ENCODE results near the gene HSPA4.
"Not testable (repeated sequence)": the region's sequence is repeated elsewhere in the genome, so short reads cannot be mapped to it uniquely, and the experiment has no call there.

HSPA4 gene

GRCh38 chr5:133120156-133120750 is 68.4 kb downstream of the HSPA4 start:
- H3K27ac Mint-ChIP-seq = no peak overlapping the region
- no peaks in the 10 kb centered on the region for H3K9me3 Mint-ChIP-seq

DNA sequence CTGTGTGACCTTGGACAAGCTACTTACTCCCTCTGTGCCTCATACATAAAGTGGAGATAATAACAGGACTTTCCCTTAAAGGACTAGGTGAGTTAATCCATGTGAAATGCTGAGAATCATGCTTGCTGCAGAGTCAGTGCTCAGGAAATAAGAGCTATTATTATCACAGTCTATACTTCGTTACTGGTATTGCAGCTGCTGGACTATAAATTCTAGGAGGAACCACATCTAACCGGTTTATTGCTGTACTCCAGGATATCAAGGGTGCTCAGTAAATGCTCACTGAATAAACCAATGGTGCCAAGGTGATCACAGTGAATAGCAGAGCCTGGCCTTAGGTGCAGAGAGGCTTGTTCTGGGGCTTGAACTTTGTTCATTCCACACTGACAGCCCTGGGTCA is 69.3 kb downstream of the HSPA4 start:
- H3K9me3 Mint-ChIP-seq = no peaks in the 10 kb centered on the region
- no peak overlapping the region for H3K27ac Mint-ChIP-seq
- H3K4me3 Mint-ChIP-seq = no peak overlapping the region
- no peaks in the 10 kb centered on the region for H3K4me1 Mint-ChIP-seq
- DNase-seq (ENCODE audit: low spot score in 2 of 2) = no peak
- no peaks in the 10 kb centered on the region for H3K36me3 Mint-ChIP-seq
- ATAC-seq = no peak

More at GRCh38 chr5:133120156-133120750, 68.4 kb downstream of the HSPA4 start:
- Mint-ChIP-seq H3K36me3 (no peaks in the 10 kb centered on the region), H3K4me1 (no peaks in the 10 kb centered on the region), H3K4me3 (no peak overlapping the region)
- DNase-seq (ENCODE audit: low spot score in 2 of 2) (peak in 1 of 2 donors; percentile 34), ATAC-seq (no peak)

- Mint-ChIP-seq H3K4me1 (no peaks in the 10 kb centered on the region), H3K27ac (no peak overlapping the region), H3K4me3 (no peak overlapping the region), H3K36me3 (no peaks in the 10 kb centered on the region), H3K9me3 (no peaks in the 10 kb centered on the region)
- ATAC-seq (no peak), DNase-seq (ENCODE audit: low spot score in 2 of 2) (peak in 1 of 2 donors; percentile 34)
Measured at GRCh38 chr5:133121611-133122150, 69.9 kb downstream of the HSPA4 start.

GRCh38 chr5:133122711-133123110 is 70.9 kb downstream of the HSPA4 start:
- H3K27ac Mint-ChIP-seq = no peak overlapping the region
- H3K4me1 Mint-ChIP-seq = no peaks in the 10 kb centered on the region
- no peaks in the 10 kb centered on the region for H3K36me3 Mint-ChIP-seq
- DNase-seq (ENCODE audit: low spot score in 2 of 2) = no peak
- no peaks in the 10 kb centered on the region for H3K9me3 Mint-ChIP-seq
- ATAC-seq = no peak
- no peak overlapping the region for H3K4me3 Mint-ChIP-seq

GRCh38 chr5:133123297-133123696 is 71.5 kb downstream of the HSPA4 start:
- H3K4me3 Mint-ChIP-seq = no peak overlapping the region
- no peak for ATAC-seq
- H3K9me3 Mint-ChIP-seq = no peaks in the 10 kb centered on the region
- no peak overlapping the region for H3K27ac Mint-ChIP-seq
- no peaks in the 10 kb centered on the region for H3K4me1 Mint-ChIP-seq
- no peak for DNase-seq (ENCODE audit: low spot score in 2 of 2)
- H3K36me3 Mint-ChIP-seq = no peaks in the 10 kb centered on the region

DNA sequence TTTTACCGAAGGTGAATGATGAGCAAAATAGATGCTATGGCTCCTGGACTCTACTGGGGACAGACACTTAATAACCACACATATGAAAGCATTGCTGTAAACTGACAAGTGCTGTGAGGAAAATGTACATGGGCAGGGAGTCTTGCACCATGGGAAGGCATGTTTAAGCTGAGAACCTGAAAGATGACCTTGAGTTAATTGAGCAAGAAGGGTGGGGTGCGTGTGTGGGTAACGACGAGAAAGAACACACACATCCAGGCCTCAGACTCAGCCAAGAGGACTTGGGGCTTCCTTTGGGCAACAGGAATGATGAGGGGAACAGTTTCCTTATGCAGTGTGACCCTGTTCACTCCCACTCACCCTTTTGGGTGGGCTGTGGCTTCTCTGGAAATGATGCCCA is 73.1 kb downstream of the HSPA4 start:
- no peak overlapping the region for H3K27ac Mint-ChIP-seq
- no peaks in the 10 kb centered on the region for H3K9me3 Mint-ChIP-seq
- H3K4me1 Mint-ChIP-seq = no peaks in the 10 kb centered on the region
- DNase-seq (ENCODE audit: low spot score in 2 of 2) (no peak), ATAC-seq (no peak)
- H3K4me3 Mint-ChIP-seq = no peak overlapping the region
- H3K36me3 Mint-ChIP-seq = no peaks in the 10 kb centered on the region

- ATAC-seq (no peak), DNase-seq (ENCODE audit: low spot score in 2 of 2) (no peak)
- H3K27ac Mint-ChIP-seq = no peak overlapping the region
- no peaks in the 10 kb centered on the region for H3K36me3 Mint-ChIP-seq
- H3K4me1 Mint-ChIP-seq = no peaks in the 10 kb centered on the region
- H3K4me3 Mint-ChIP-seq = no peak overlapping the region
- no peaks in the 10 kb centered on the region for H3K9me3 Mint-ChIP-seq
Measured at GRCh38 chr5:133128066-133128465, 76.3 kb downstream of the HSPA4 start.

DNA sequence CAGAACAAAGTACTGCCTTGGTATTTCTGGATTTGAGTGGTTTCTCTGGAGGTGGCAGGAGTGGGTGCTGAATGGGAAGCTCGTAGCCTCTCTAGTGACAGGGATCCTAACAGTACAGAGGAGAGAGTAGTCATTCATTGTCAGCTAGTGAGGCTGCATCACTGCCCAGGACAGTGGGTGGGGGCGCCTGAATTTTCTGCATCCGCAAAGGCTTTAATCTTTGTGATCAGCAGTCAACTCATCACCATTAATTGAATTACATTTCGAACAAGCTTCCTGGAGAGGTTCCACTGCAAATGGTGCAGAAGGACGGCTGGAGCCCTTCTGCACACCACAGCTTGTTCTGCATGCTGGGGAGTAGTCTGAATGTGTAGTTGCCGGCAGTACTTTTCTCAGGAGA is 77.5 kb downstream of the HSPA4 start:
- no peaks in the 10 kb centered on the region for H3K36me3 Mint-ChIP-seq
- H3K27ac Mint-ChIP-seq = no peak overlapping the region
- no peak for ATAC-seq

GRCh38 chr5:133129950-133130349 is 78.1 kb downstream of the HSPA4 start:
- ATAC-seq = no peak
- Mint-ChIP-seq H3K9me3 (no peaks in the 10 kb centered on the region), H3K4me1 (no peaks in the 10 kb centered on the region), H3K4me3 (no peak overlapping the region), H3K27ac (no peak overlapping the region), H3K36me3 (no peaks in the 10 kb centered on the region)
- no peak for DNase-seq (ENCODE audit: low spot score in 2 of 2)

More for the DNA sequence above, 77.5 kb downstream of the HSPA4 start:
- Mint-ChIP-seq H3K9me3 (no peaks in the 10 kb centered on the region), H3K4me1 (no peaks in the 10 kb centered on the region), H3K4me3 (no peak overlapping the region)
- no peak for DNase-seq (ENCODE audit: low spot score in 2 of 2)

- H3K36me3 Mint-ChIP-seq = no peaks in the 10 kb centered on the region
- no peak overlapping the region for H3K27ac Mint-ChIP-seq
- no peak for DNase-seq (ENCODE audit: low spot score in 2 of 2)
- no peaks in the 10 kb centered on the region for H3K4me1 Mint-ChIP-seq
- no peaks in the 10 kb centered on the region for H3K9me3 Mint-ChIP-seq
- ATAC-seq = no peak
- no peak overlapping the region for H3K4me3 Mint-ChIP-seq
Measured at GRCh38 chr5:133130387-133131118, 78.7 kb downstream of the HSPA4 start.

GRCh38 chr5:133132717-133133116 is 80.9 kb downstream of the HSPA4 start:
- ATAC-seq = no peak
- Mint-ChIP-seq H3K9me3 (no peaks in the 10 kb centered on the region), H3K36me3 (no peaks in the 10 kb centered on the region), H3K4me1 (no peaks in the 10 kb centered on the region), H3K4me3 (no peak overlapping the region), H3K27ac (no peak overlapping the region)
- no peak for DNase-seq (ENCODE audit: low spot score in 2 of 2)

GRCh38 chr5:133133241-133133640 is 81.4 kb downstream of the HSPA4 start:
- not testable (repeated sequence) for H3K27ac Mint-ChIP-seq; H3K36me3 Mint-ChIP-seq; H3K4me3 Mint-ChIP-seq; DNase-seq (ENCODE audit: low spot score in 2 of 2); H3K4me1 Mint-ChIP-seq; ATAC-seq; H3K9me3 Mint-ChIP-seq

GRCh38 chr5:133136890-133137289 is 85.1 kb downstream of the HSPA4 start:
- ATAC-seq; H3K4me3 Mint-ChIP-seq; H3K27ac Mint-ChIP-seq; H3K4me1 Mint-ChIP-seq; H3K9me3 Mint-ChIP-seq; H3K36me3 Mint-ChIP-seq; DNase-seq (ENCODE audit: low spot score in 2 of 2): not testable (repeated sequence)

GRCh38 chr5:133140311-133140710 is 88.5 kb downstream of the HSPA4 start:
- no peak overlapping the region for H3K27ac Mint-ChIP-seq

GRCh38 chr5:133141746-133142145 is 89.9 kb downstream of the HSPA4 start:
- Mint-ChIP-seq H3K27ac (no peak overlapping the region), H3K4me3 (no peak overlapping the region)
- ATAC-seq = no peak

More at GRCh38 chr5:133140311-133140710, 88.5 kb downstream of the HSPA4 start:
- Mint-ChIP-seq H3K4me1 (no peaks in the 10 kb centered on the region), H3K36me3 (no peaks in the 10 kb centered on the region), H3K4me3 (no peak overlapping the region), H3K9me3 (no peaks in the 10 kb centered on the region)
- ATAC-seq = no peak
- no peak for DNase-seq (ENCODE audit: low spot score in 2 of 2)

GRCh38 chr5:133142782-133143181 is 91.0 kb downstream of the HSPA4 start:
- Mint-ChIP-seq H3K27ac (no peak overlapping the region), H3K9me3 (no peaks in the 10 kb centered on the region), H3K4me3 (no peak overlapping the region), H3K4me1 (no peaks in the 10 kb centered on the region), H3K36me3 (no peaks in the 10 kb centered on the region)
- no peak for DNase-seq (ENCODE audit: low spot score in 2 of 2)
- no peak for ATAC-seq

More at GRCh38 chr5:133141746-133142145, 89.9 kb downstream of the HSPA4 start:
- Mint-ChIP-seq H3K36me3 (no peaks in the 10 kb centered on the region), H3K4me1 (no peaks in the 10 kb centered on the region), H3K9me3 (no peaks in the 10 kb centered on the region)
- no peak for DNase-seq (ENCODE audit: low spot score in 2 of 2)

Data from stimulated activated effector memory CD8-positive, alpha-beta T cell treated with anti-CD3 and anti-CD28 coated beads, Interleukin-12 subunit alpha, Interleukin-12 subunit beta, amount 100 ng/mL, for 72 hours (primary cell).